Erythroblast (primary cell): ENCODE results near the gene FGD4.

Experiments used
- GATA1 ChIP-seq: IDR thresholded peaks from 2 replicates; pipeline ENCODE4 v1.6.1; 2011; ENCODE audit warnings: low read depth, mild to moderate bottlenecking, control low read depth, low read length, moderate library complexity
- POLR2A ChIP-seq: IDR thresholded peaks from 2 replicates; pipeline ENCODE4 v1.6.1; 2011; ENCODE audit warnings: mild to moderate bottlenecking, low read length

DNA sequence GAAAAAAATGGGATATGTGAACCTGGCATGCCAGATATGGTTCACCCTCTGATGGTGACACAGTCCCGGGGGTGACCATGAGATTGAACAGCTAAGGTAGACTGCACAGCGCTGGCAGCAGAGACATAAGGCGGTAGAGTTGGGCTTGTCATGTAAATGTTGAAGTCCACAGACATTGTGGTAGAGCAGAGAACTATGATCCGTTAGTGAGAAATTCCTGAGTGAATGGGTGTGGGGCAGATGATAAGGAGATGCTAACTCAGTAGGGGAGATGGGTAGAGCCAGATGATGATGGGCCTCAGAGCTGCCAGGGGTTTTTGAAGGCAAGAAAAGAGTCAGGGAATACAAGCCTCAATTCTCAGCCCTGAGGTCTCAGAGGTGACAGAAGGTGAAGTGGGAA, 228.6 kb downstream of the FGD4 start:
- TF ChIP-seq GATA1 (no peak), POLR2A (no peak)
